ENCODE data around the gene WDR5B. TPM values are rescaled to one million over a fixed set of nuclear protein-coding genes. Genes with fewer than 3 reads are reported as not detected.

WDR5B gene
- total RNA-seq, 3 donors from 2014 or later = 2.3 to 3.4 (median 3.2) TPM

GRCh38 chr3:122396511-122396910 lies 19.4 kb downstream of the WDR5B start:
- H3K9me3 ChIP-seq = no peaks in the 10 kb centered on the region
- TF ChIP-seq CTCF (IDR thresholded peaks at IDR 0.05) = no peak
- DNase-seq (no peak), ATAC-seq (no peak)
- H3K4me1 ChIP-seq (ENCODE audit: low read depth) = no peaks in the 10 kb centered on the region
- H3K36me3 ChIP-seq (ENCODE audit: low read depth) = no peaks in the 10 kb centered on the region
- no peak overlapping the region for H3K4me3 ChIP-seq
- intact Hi-C loops (cut with DNase I, micrococcal nuclease) = loop anchor here (10.0 kb wide), 2 partner anchors 278 to 288 kb away; partner anchors contain the start of gene PARP14 (in 1 of the 2)

- Histone ChIP-seq H3K4me1 (ENCODE audit: low read depth) (no peaks in the 10 kb centered on the region), H3K9me3 (no peaks in the 10 kb centered on the region), H3K4me3 (no peak overlapping the region), H3K36me3 (ENCODE audit: low read depth) (no peaks in the 10 kb centered on the region)
- ATAC-seq (no peak), DNase-seq (no peak)
- TF ChIP-seq CTCF (IDR thresholded peaks at IDR 0.05) = no peak
- intact Hi-C loops (cut with DNase I, micrococcal nuclease) = loop anchor here (10.0 kb wide), 2 partner anchors 279 to 289 kb away; partner anchors contain the start of gene PARP14 (in 1 of the 2)
These were observed 20.3 kb downstream of the WDR5B start for GRCh38 chr3:122395582-122395981.

GRCh38 chr3:122394173-122394572 lies 21.7 kb downstream of the WDR5B start:
- Histone ChIP-seq H3K4me1 (ENCODE audit: low read depth) (no peaks in the 10 kb centered on the region), H3K9me3 (no peaks in the 10 kb centered on the region), H3K36me3 (ENCODE audit: low read depth) (no peaks in the 10 kb centered on the region), H3K4me3 (no peak overlapping the region)
- DNase-seq = no peak
- ATAC-seq = no peak
- intact Hi-C loops (cut with DNase I, micrococcal nuclease) = loop anchor here (10.0 kb wide), 2 partner anchors 281 to 291 kb away; partner anchors contain the start of gene PARP14 (in 1 of the 2)
- TF ChIP-seq CTCF (IDR thresholded peaks at IDR 0.05) = no peak

GRCh38 chr3:122392868-122393844 lies 22.7 kb downstream of the WDR5B start:
- Histone ChIP-seq H3K9me3 (no peaks in the 10 kb centered on the region), H3K4me1 (ENCODE audit: low read depth) (no peaks in the 10 kb centered on the region), H3K36me3 (ENCODE audit: low read depth) (no peaks in the 10 kb centered on the region), H3K4me3 (no peak overlapping the region)
- intact Hi-C loops (cut with DNase I, micrococcal nuclease) = loop anchor here (10.0 kb wide), 2 partner anchors 282 to 292 kb away; partner anchors contain the start of gene PARP14 (in 1 of the 2)
- peak; percentile 14 for TF ChIP-seq CTCF (IDR thresholded peaks at IDR 0.05)
- DNase-seq = no peak
- ATAC-seq = peak; percentile 62

GRCh38 chr3:122391681-122392446 lies 24.0 kb downstream of the WDR5B start:
- H3K4me3 ChIP-seq = no peak overlapping the region
- H3K36me3 ChIP-seq (ENCODE audit: low read depth) = no peaks in the 10 kb centered on the region
- H3K9me3 ChIP-seq = no peaks in the 10 kb centered on the region
- no peak for ATAC-seq
- peaks cover 7% of the 10 kb centered on the region for H3K4me1 ChIP-seq (ENCODE audit: low read depth)
- no peak for TF ChIP-seq CTCF (IDR thresholded peaks at IDR 0.05)
- intact Hi-C loops (cut with DNase I, micrococcal nuclease) = loop anchor here (10.0 kb wide), 2 partner anchors 283 to 293 kb away; partner anchors contain the start of gene PARP14 (in 1 of the 2)
- DNase-seq = no peak

All from mucosa of descending colon (tissue), 3 donors.